Measurements from ENCODE around the gene LRP2BP. TPM values are rescaled to one million over a fixed set of nuclear protein-coding genes. Genes with fewer than 3 reads are reported as not detected.
A peak's percentile ranks its signal among the peaks of the same experiment; 100 is the strongest.

Gene LRP2BP
- 0.37 TPM for polyA plus RNA-seq (2013)

- H3K27ac ChIP-seq (ENCODE audit: insufficient read depth in 1 of 2, low read depth in 1 of 2, low read length in 2 of 2, poor library complexity in 1 of 2, severe bottlenecking in 2 of 2), result peak within 1 kb of the TSS; percentile 46 to 83
- no peaks in the 10 kb centered on the region for H3K9me3 ChIP-seq (ENCODE audit: control extremely low read depth in 1 of 5, control insufficient read depth in 4 of 5, insufficient read depth in 2 of 5, low read depth in 1 of 5, low read length in 4 of 5)
- POLR2A ChIA-PET, result no interaction called here
- peak; percentile 10 to 64 (median 52) for DNase-seq
- H3K4me3 ChIP-seq (ENCODE audit: control insufficient read depth in 1 of 7, extremely low read depth in 1 of 7, insufficient read depth in 4 of 7, low read depth in 2 of 7, low read length in 6 of 7), result peak within 1 kb of the TSS; percentile 62 to 99 (median 86)
- no peaks in the 10 kb centered on the region for H3K27me3 ChIP-seq (replicated peaks in 2 of 5; ENCODE audit: control insufficient read depth in 4 of 5, insufficient read depth in 5 of 5, low read length in 4 of 5)
- H3K36me3 ChIP-seq (ENCODE audit: control insufficient read depth in 4 of 4, insufficient read depth in 4 of 4, low read length in 3 of 4), result peaks cover 0 to 8% (median 5%) of the 10 kb centered on the region in 4 experiments
- WGBS (ENCODE audit: insufficient coverage), result 0% methylated on average over 3 of the region's 12 CpGs
- H3K4me1 ChIP-seq (ENCODE audit: control extremely low read depth in 1 of 4, control insufficient read depth in 4 of 4, insufficient read depth in 4 of 4, low read length in 3 of 4), result peaks cover 9 to 24% (median 19%) of the 10 kb centered on the region in 4 experiments
- CTCF ChIA-PET, result interaction anchor here (1.5 kb wide), 2 partner anchors 9 to 30 kb away, joined by 5 read pairs; partner anchors contain the start of gene UFSP2
These were observed at the start of gene LRP2BP for GRCh38 chr4:185395238-185395955. LRP2BP (minus strand) TSS chr4:185395924; CDS start chr4:185378186, 17,738 bp downstream.

GRCh38 chr4:185445209-185445608 lies 49.5 kb upstream of the LRP2BP start:
- Histone ChIP-seq H3K4me1 (ENCODE audit: control extremely low read depth in 1 of 4, control insufficient read depth in 4 of 4, insufficient read depth in 4 of 4, low read length in 3 of 4) (no peaks in the 10 kb centered on the region), H3K4me3 (ENCODE audit: control insufficient read depth in 1 of 7, extremely low read depth in 1 of 7, insufficient read depth in 4 of 7, low read depth in 2 of 7, low read length in 6 of 7) (no peak overlapping the region), H3K36me3 (ENCODE audit: control insufficient read depth in 4 of 4, insufficient read depth in 4 of 4, low read length in 3 of 4) (no peaks in the 10 kb centered on the region), H3K9me3 (ENCODE audit: control extremely low read depth in 1 of 5, control insufficient read depth in 4 of 5, insufficient read depth in 2 of 5, low read depth in 1 of 5, low read length in 4 of 5) (no peaks in the 10 kb centered on the region), H3K27me3 (replicated peaks in 2 of 5; ENCODE audit: control insufficient read depth in 4 of 5, insufficient read depth in 5 of 5, low read length in 4 of 5) (peaks cover 0 to 2% (median 0%) of the 10 kb centered on the region in 5 experiments), H3K27ac (ENCODE audit: insufficient read depth in 1 of 2, low read depth in 1 of 2, low read length in 2 of 2, poor library complexity in 1 of 2, severe bottlenecking in 2 of 2) (no peak overlapping the region)
- 80% methylated on average over 1 of the region's 2 CpGs for WGBS (ENCODE audit: insufficient coverage)
- ChIA-PET POLR2A (no interaction called here), CTCF (no interaction called here)
- DNase-seq, result no peak

GRCh38 chr4:185441479-185441878 lies 45.8 kb upstream of the LRP2BP start:
- WGBS (ENCODE audit: insufficient coverage), result no CpG with 5 or more reads among the region's 2 CpGs
- H3K4me3 ChIP-seq (ENCODE audit: control insufficient read depth in 1 of 7, extremely low read depth in 1 of 7, insufficient read depth in 4 of 7, low read depth in 2 of 7, low read length in 6 of 7), result no peak overlapping the region
- ChIA-PET POLR2A (no interaction called here), CTCF (no interaction called here)
- no peak for DNase-seq
- no peaks in the 10 kb centered on the region for H3K9me3 ChIP-seq (ENCODE audit: control extremely low read depth in 1 of 5, control insufficient read depth in 4 of 5, insufficient read depth in 2 of 5, low read depth in 1 of 5, low read length in 4 of 5)
- no peaks in the 10 kb centered on the region for H3K36me3 ChIP-seq (ENCODE audit: control insufficient read depth in 4 of 4, insufficient read depth in 4 of 4, low read length in 3 of 4)
- peaks cover 2 to 9% (median 4%) of the 10 kb centered on the region in 5 experiments for H3K27me3 ChIP-seq (replicated peaks in 2 of 5; ENCODE audit: control insufficient read depth in 4 of 5, insufficient read depth in 5 of 5, low read length in 4 of 5)
- H3K27ac ChIP-seq (ENCODE audit: insufficient read depth in 1 of 2, low read depth in 1 of 2, low read length in 2 of 2, poor library complexity in 1 of 2, severe bottlenecking in 2 of 2), result no peak overlapping the region
- H3K4me1 ChIP-seq (ENCODE audit: control extremely low read depth in 1 of 4, control insufficient read depth in 4 of 4, insufficient read depth in 4 of 4, low read length in 3 of 4), result no peaks in the 10 kb centered on the region

GRCh38 chr4:185437809-185438208 lies 42.1 kb upstream of the LRP2BP start:
- Histone ChIP-seq H3K27ac (ENCODE audit: insufficient read depth in 1 of 2, low read depth in 1 of 2, low read length in 2 of 2, poor library complexity in 1 of 2, severe bottlenecking in 2 of 2) (no peak overlapping the region), H3K27me3 (replicated peaks in 2 of 5; ENCODE audit: control insufficient read depth in 4 of 5, insufficient read depth in 5 of 5, low read length in 4 of 5) (peaks cover 2 to 9% (median 4%) of the 10 kb centered on the region in 5 experiments), H3K36me3 (ENCODE audit: control insufficient read depth in 4 of 4, insufficient read depth in 4 of 4, low read length in 3 of 4) (no peaks in the 10 kb centered on the region), H3K4me1 (ENCODE audit: control extremely low read depth in 1 of 4, control insufficient read depth in 4 of 4, insufficient read depth in 4 of 4, low read length in 3 of 4) (no peaks in the 10 kb centered on the region), H3K9me3 (ENCODE audit: control extremely low read depth in 1 of 5, control insufficient read depth in 4 of 5, insufficient read depth in 2 of 5, low read depth in 1 of 5, low read length in 4 of 5) (no peaks in the 10 kb centered on the region), H3K4me3 (ENCODE audit: control insufficient read depth in 1 of 7, extremely low read depth in 1 of 7, insufficient read depth in 4 of 7, low read depth in 2 of 7, low read length in 6 of 7) (no peak overlapping the region)
- ChIA-PET POLR2A (no interaction called here), CTCF (no interaction called here)
- no peak for DNase-seq

GRCh38 chr4:185435466-185435865 lies 39.7 kb upstream of the LRP2BP start:
- Histone ChIP-seq H3K27me3 (replicated peaks in 2 of 5; ENCODE audit: control insufficient read depth in 4 of 5, insufficient read depth in 5 of 5, low read length in 4 of 5) (peaks cover 2 to 10% (median 4%) of the 10 kb centered on the region in 5 experiments), H3K4me3 (ENCODE audit: control insufficient read depth in 1 of 7, extremely low read depth in 1 of 7, insufficient read depth in 4 of 7, low read depth in 2 of 7, low read length in 6 of 7) (no peak overlapping the region), H3K27ac (ENCODE audit: insufficient read depth in 1 of 2, low read depth in 1 of 2, low read length in 2 of 2, poor library complexity in 1 of 2, severe bottlenecking in 2 of 2) (no peak overlapping the region), H3K36me3 (ENCODE audit: control insufficient read depth in 4 of 4, insufficient read depth in 4 of 4, low read length in 3 of 4) (no peaks in the 10 kb centered on the region), H3K9me3 (ENCODE audit: control extremely low read depth in 1 of 5, control insufficient read depth in 4 of 5, insufficient read depth in 2 of 5, low read depth in 1 of 5, low read length in 4 of 5) (no peaks in the 10 kb centered on the region), H3K4me1 (ENCODE audit: control extremely low read depth in 1 of 4, control insufficient read depth in 4 of 4, insufficient read depth in 4 of 4, low read length in 3 of 4) (no peaks in the 10 kb centered on the region)
- POLR2A ChIA-PET, result no interaction called here
- CTCF ChIA-PET, result interaction anchor here (1.5 kb wide), 1 partner anchor 15 kb away, joined by 3 read pairs; no protein-coding TSS in a partner anchor
- DNase-seq, result no peak

- H3K36me3 ChIP-seq (ENCODE audit: control insufficient read depth in 4 of 4, insufficient read depth in 4 of 4, low read length in 3 of 4), result no peaks in the 10 kb centered on the region
- peaks cover 6 to 12% (median 10%) of the 10 kb centered on the region in 4 experiments for H3K4me1 ChIP-seq (ENCODE audit: control extremely low read depth in 1 of 4, control insufficient read depth in 4 of 4, insufficient read depth in 4 of 4, low read length in 3 of 4)
- no peaks in the 10 kb centered on the region for H3K9me3 ChIP-seq (ENCODE audit: control extremely low read depth in 1 of 5, control insufficient read depth in 4 of 5, insufficient read depth in 2 of 5, low read depth in 1 of 5, low read length in 4 of 5)
- ChIA-PET POLR2A (interaction anchor here (0.6 kb wide), 1 partner anchor 9 kb away, joined by 4 read pairs; no protein-coding TSS in a partner anchor), CTCF (interaction anchor here (1.5 kb wide), 1 partner anchor 88 kb away, joined by 3 read pairs; no protein-coding TSS in a partner anchor)
- DNase-seq, result no peak
- no CpG with 5 or more reads among the region's 5 CpGs for WGBS (ENCODE audit: insufficient coverage)
- no peak overlapping the region for H3K4me3 ChIP-seq (ENCODE audit: control insufficient read depth in 1 of 7, extremely low read depth in 1 of 7, insufficient read depth in 4 of 7, low read depth in 2 of 7, low read length in 6 of 7)
- H3K27ac ChIP-seq (ENCODE audit: insufficient read depth in 1 of 2, low read depth in 1 of 2, low read length in 2 of 2, poor library complexity in 1 of 2, severe bottlenecking in 2 of 2), result no peak overlapping the region
- peaks cover 0 to 7% (median 0%) of the 10 kb centered on the region in 5 experiments for H3K27me3 ChIP-seq (replicated peaks in 2 of 5; ENCODE audit: control insufficient read depth in 4 of 5, insufficient read depth in 5 of 5, low read length in 4 of 5)
These were observed 33.9 kb upstream of the LRP2BP start for GRCh38 chr4:185429660-185430059.

GRCh38 chr4:185426960-185427688 lies 31.4 kb upstream of the LRP2BP start:
- H3K4me3 ChIP-seq (ENCODE audit: control insufficient read depth in 1 of 7, extremely low read depth in 1 of 7, insufficient read depth in 4 of 7, low read depth in 2 of 7, low read length in 6 of 7), result no peak overlapping the region
- WGBS (ENCODE audit: insufficient coverage), result 93% methylated on average over 18 of the region's 22 CpGs
- peaks cover 0 to 7% (median 0%) of the 10 kb centered on the region in 5 experiments for H3K27me3 ChIP-seq (replicated peaks in 2 of 5; ENCODE audit: control insufficient read depth in 4 of 5, insufficient read depth in 5 of 5, low read length in 4 of 5)
- peaks cover 0 to under 1% (median 0%) of the 10 kb centered on the region in 4 experiments for H3K36me3 ChIP-seq (ENCODE audit: control insufficient read depth in 4 of 4, insufficient read depth in 4 of 4, low read length in 3 of 4)
- peaks cover 7 to 13% (median 11%) of the 10 kb centered on the region in 4 experiments for H3K4me1 ChIP-seq (ENCODE audit: control extremely low read depth in 1 of 4, control insufficient read depth in 4 of 4, insufficient read depth in 4 of 4, low read length in 3 of 4)
- no peak overlapping the region for H3K27ac ChIP-seq (ENCODE audit: insufficient read depth in 1 of 2, low read depth in 1 of 2, low read length in 2 of 2, poor library complexity in 1 of 2, severe bottlenecking in 2 of 2)
- H3K9me3 ChIP-seq (ENCODE audit: control extremely low read depth in 1 of 5, control insufficient read depth in 4 of 5, insufficient read depth in 2 of 5, low read depth in 1 of 5, low read length in 4 of 5), result no peaks in the 10 kb centered on the region
- DNase-seq, result peak in 1 of 3 donors; percentile 2
- ChIA-PET CTCF (interaction anchor here (1.2 kb wide), 1 partner anchor 37 kb away, joined by 3 read pairs; no protein-coding TSS in a partner anchor), POLR2A (no interaction called here)
